ENCODE measurements around the gene VWA3A. TPM values are rescaled to one million over a fixed set of nuclear protein-coding genes. Genes with fewer than 3 reads are reported as not detected.

Gene VWA3A
- total RNA-seq, 1 donor from 2014 or later = not detected

DNA sequence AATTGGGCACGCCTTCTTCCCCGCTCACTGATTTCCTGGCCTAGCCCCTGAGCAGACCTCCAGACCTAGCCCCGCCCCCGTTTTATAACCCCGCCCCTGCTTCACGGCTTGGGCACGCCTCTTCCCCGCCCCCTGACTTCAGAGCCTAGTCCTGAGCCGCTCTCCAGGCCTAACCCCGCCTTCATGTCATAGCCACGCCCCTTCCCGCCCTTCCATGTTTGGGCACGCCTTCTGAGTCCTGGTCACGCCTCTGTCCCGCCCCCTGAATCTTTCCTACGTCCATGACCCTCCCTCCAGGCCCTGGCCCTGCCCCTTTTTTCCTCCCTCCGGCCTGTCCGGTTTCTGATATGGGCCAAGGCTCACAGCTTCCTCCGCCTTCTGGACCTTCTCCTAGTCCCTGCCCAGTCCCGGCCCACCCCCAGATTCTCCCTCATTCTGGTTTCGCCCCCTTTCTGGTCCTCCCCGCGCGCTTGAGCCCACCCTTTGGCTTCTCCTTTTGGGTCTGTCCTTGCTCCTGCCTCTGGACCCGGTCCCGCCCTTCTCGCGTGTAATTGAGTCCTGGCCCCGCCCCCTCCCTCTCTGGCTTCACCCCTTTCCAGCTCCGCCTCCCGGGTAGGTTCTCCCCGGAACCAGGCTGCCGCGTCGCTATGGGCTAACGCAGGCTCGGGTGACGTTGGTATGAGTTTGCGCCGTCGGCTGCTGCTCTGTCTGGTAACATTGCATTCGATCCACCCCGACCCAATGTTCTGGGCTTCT, 98.6 kb downstream of the VWA3A start:
- Histone ChIP-seq H3K27ac (ENCODE audit: low read depth, low read length) (peak overlapping the region; percentile 97), H2AFZ (ENCODE audit: low read depth, low read length) (peak overlapping the region; percentile 88)
- no peaks in the 10 kb centered on the region for H3K27me3 Mint-ChIP-seq (ENCODE audit: low read depth, unreplicated experiment)

DNA sequence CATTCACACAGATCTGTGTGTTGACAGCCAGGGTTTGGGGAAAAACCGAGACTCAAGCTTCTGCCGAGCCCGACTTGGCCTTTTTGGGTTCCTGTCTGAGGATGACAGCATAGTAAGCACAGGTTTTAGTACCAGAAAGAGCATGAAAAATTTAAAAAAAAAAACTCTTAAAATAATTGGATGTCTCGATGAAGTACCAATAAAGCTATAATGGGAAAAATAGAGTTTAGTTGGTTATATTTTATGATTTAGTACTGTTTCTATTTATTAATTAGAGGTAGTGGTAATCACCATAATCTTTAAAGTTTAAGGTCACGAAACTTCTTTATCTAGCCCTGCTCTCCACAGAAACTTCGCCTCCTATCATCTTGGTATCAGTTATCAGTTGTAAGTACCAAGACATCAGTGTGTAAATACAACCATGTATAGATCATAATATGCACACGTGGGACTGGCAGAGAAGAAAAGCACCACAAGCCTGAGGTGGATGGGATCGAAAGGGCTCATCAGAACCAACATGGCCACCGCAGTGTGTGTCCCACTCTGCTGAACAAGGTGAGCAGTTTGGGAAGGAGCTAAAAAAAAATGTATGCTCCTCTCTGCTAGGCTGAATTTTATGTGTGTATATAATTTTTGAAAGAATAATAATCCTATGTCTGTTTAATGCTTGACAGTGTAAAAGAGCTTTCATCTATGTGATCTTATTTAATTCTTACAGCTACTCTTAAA, 99.4 kb downstream of the VWA3A start:
- Mint-ChIP-seq H3K27ac (ENCODE audit: unreplicated experiment) (peak overlapping the region; percentile 97), H3K4me3 (ENCODE audit: unreplicated experiment) (peak overlapping the region; percentile 90), H3K9me3 (ENCODE audit: unreplicated experiment) (peaks cover 3% of the 10 kb centered on the region), H3K27me3 (ENCODE audit: low read depth, unreplicated experiment) (no peaks in the 10 kb centered on the region), H3K36me3 (ENCODE audit: low read depth, unreplicated experiment) (no peaks in the 10 kb centered on the region), H3K4me1 (ENCODE audit: low read depth, unreplicated experiment) (peaks cover 7% of the 10 kb centered on the region)
- Histone ChIP-seq H3K4me1 (ENCODE audit: insufficient read depth, low read length) (peaks cover 25% of the 10 kb centered on the region), H3K4me2 (ENCODE audit: low read length) (peak overlapping the region; percentile 95), H3K36me3 (ENCODE audit: insufficient read depth, low read length) (no peaks in the 10 kb centered on the region), H3K27ac (ENCODE audit: low read depth, low read length) (peak overlapping the region; percentile 97), H3K79me2 (ENCODE audit: insufficient read depth, low read length) (no peaks in the 10 kb centered on the region), H3K9ac (ENCODE audit: low read length) (peak overlapping the region; percentile 89), H4K20me1 (ENCODE audit: insufficient read depth, low read length) (no peaks in the 10 kb centered on the region), H3K9me3 (ENCODE audit: insufficient read depth, low read depth, low read length) (no peaks in the 10 kb centered on the region), H3K4me3 (ENCODE audit: insufficient read depth, low read depth, low read length) (peak overlapping the region; percentile 71), H3K27me3 (ENCODE audit: insufficient read depth, low read length) (no peaks in the 10 kb centered on the region), H2AFZ (ENCODE audit: low read depth, low read length) (peak overlapping the region; percentile 88)
- no peak for DNase-seq (ENCODE audit: low read depth)
- FAIRE-seq = no peak
- TF ChIP-seq, protein P1, sequence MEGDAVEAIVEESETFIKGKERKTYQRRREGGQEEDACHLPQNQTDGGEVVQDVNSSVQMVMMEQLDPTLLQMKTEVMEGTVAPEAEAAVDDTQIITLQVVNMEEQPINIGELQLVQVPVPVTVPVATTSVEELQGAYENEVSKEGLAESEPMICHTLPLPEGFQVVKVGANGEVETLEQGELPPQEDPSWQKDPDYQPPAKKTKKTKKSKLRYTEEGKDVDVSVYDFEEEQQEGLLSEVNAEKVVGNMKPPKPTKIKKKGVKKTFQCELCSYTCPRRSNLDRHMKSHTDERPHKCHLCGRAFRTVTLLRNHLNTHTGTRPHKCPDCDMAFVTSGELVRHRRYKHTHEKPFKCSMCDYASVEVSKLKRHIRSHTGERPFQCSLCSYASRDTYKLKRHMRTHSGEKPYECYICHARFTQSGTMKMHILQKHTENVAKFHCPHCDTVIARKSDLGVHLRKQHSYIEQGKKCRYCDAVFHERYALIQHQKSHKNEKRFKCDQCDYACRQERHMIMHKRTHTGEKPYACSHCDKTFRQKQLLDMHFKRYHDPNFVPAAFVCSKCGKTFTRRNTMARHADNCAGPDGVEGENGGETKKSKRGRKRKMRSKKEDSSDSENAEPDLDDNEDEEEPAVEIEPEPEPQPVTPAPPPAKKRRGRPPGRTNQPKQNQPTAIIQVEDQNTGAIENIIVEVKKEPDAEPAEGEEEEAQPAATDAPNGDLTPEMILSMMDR (IDR thresholded peaks at IDR 0.05; ENCODE audit: insufficient read depth, low read depth, low read length) = no peak
- no peak for TF ChIP-seq EZH2 (IDR thresholded peaks at IDR 0.05; ENCODE audit: insufficient read depth, low read length)

More for the DNA sequence above, 98.6 kb downstream of the VWA3A start:
- Mint-ChIP-seq H3K9me3 (ENCODE audit: unreplicated experiment) (peaks cover 3% of the 10 kb centered on the region), H3K4me3 (ENCODE audit: unreplicated experiment) (peak overlapping the region; percentile 90), H3K27ac (ENCODE audit: unreplicated experiment) (peak overlapping the region; percentile 97), H3K36me3 (ENCODE audit: low read depth, unreplicated experiment) (no peaks in the 10 kb centered on the region), H3K4me1 (ENCODE audit: low read depth, unreplicated experiment) (peaks cover 7% of the 10 kb centered on the region)
- Histone ChIP-seq H3K79me2 (ENCODE audit: insufficient read depth, low read length) (no peaks in the 10 kb centered on the region), H3K27me3 (ENCODE audit: insufficient read depth, low read length) (no peaks in the 10 kb centered on the region), H3K9me3 (ENCODE audit: insufficient read depth, low read depth, low read length) (no peaks in the 10 kb centered on the region), H4K20me1 (ENCODE audit: insufficient read depth, low read length) (no peaks in the 10 kb centered on the region), H3K36me3 (ENCODE audit: insufficient read depth, low read length) (no peaks in the 10 kb centered on the region), H3K9ac (ENCODE audit: low read length) (peak overlapping the region; percentile 89), H3K4me2 (ENCODE audit: low read length) (peak overlapping the region; percentile 95), H3K4me3 (ENCODE audit: insufficient read depth, low read depth, low read length) (peak overlapping the region; percentile 71), H3K4me1 (ENCODE audit: insufficient read depth, low read length) (peaks cover 25% of the 10 kb centered on the region)
- DNase-seq (ENCODE audit: low read depth) (peak; percentile 96), FAIRE-seq (no peak)
- TF ChIP-seq EZH2 (IDR thresholded peaks at IDR 0.05; ENCODE audit: insufficient read depth, low read length) = no peak

DNA sequence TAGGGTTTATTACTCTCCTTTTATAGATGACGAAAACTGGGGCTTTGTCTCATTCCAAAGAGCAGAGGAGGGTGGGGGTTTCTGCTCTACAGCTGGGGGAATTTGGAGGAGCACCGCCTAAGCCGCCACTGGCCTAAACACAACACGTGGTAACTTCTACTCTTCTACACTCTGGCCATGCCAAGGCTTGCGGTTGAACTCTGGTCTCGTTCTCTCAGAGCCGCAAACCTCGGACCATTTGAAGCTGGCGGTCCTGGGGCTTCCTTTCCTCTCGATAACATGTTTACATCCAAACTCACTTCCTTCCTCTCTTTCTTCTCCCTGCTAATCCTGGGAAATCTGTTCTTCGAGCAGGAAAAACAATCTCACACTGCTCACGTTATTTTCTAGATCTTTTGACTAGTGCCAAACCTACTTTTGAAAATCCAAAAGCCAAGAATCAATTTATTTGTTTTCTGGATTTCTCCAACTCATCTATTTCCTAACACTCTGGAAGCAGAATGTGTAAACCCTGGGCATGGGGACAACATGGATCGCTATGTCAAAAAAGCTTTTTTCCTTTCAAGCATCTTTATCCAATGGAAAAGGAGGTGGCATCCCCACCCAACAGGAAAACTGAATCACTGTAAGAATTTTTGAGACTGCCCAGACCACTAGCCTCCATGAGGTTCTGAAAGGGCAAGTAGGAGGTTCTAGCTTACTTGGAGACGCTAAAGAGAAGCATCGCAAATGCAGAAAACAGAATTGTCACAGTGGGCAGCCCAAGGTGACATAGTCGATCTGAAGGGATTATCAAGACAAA, 100.1 kb downstream of the VWA3A start:
- peak; percentile 93 for DNase-seq (ENCODE audit: low read depth)
- H3K36me3 ChIP-seq (ENCODE audit: insufficient read depth, low read length) = no peaks in the 10 kb centered on the region
- peak overlapping the region; percentile 97 for H3K27ac Mint-ChIP-seq (ENCODE audit: unreplicated experiment)
- FAIRE-seq = no peak
- H3K9me3 Mint-ChIP-seq (ENCODE audit: unreplicated experiment) = peaks cover 3% of the 10 kb centered on the region
- peaks cover 7% of the 10 kb centered on the region for H3K4me1 Mint-ChIP-seq (ENCODE audit: low read depth, unreplicated experiment)
- no peaks in the 10 kb centered on the region for H3K36me3 Mint-ChIP-seq (ENCODE audit: low read depth, unreplicated experiment)
- H3K4me1 ChIP-seq (ENCODE audit: insufficient read depth, low read length) = peaks cover 25% of the 10 kb centered on the region
- peak overlapping the region; percentile 71 for H3K4me3 ChIP-seq (ENCODE audit: insufficient read depth, low read depth, low read length)
- peak overlapping the region; percentile 95 for H3K4me2 ChIP-seq (ENCODE audit: low read length)
- H3K4me3 Mint-ChIP-seq (ENCODE audit: unreplicated experiment) = peak overlapping the region; percentile 90
- H2AFZ ChIP-seq (ENCODE audit: low read depth, low read length) = peak overlapping the region; percentile 29
- H3K27me3 Mint-ChIP-seq (ENCODE audit: low read depth, unreplicated experiment) = no peaks in the 10 kb centered on the region
- TF ChIP-seq, protein P1 (IDR thresholded peaks at IDR 0.05; ENCODE audit: insufficient read depth, low read depth, low read length) = no peak
- TF ChIP-seq EZH2 (IDR thresholded peaks at IDR 0.05; ENCODE audit: insufficient read depth, low read length) = no peak
- no peaks in the 10 kb centered on the region for H4K20me1 ChIP-seq (ENCODE audit: insufficient read depth, low read length)
- H3K27me3 ChIP-seq (ENCODE audit: insufficient read depth, low read length) = no peaks in the 10 kb centered on the region
- H3K79me2 ChIP-seq (ENCODE audit: insufficient read depth, low read length) = no peaks in the 10 kb centered on the region
- H3K9ac ChIP-seq (ENCODE audit: low read length) = peak overlapping the region; percentile 89
- H3K27ac ChIP-seq (ENCODE audit: low read depth, low read length) = peak overlapping the region; percentile 97
- no peaks in the 10 kb centered on the region for H3K9me3 ChIP-seq (ENCODE audit: insufficient read depth, low read depth, low read length)
